Muscle of leg (tissue), 11 donors: ENCODE data around the gene DIO3. TPM values are rescaled to one million over a fixed set of nuclear protein-coding genes. Genes with fewer than 3 reads are reported as not detected.

ENCODE experiments used
- DNase-seq: peaks from one replicate; pipeline ENCODE4 v3.0.0; 2013
- H3K27ac ChIP-seq: one replicate; pipeline ENCODE4 v1.5.1; 2013; ENCODE audit warnings: mild to moderate bottlenecking, low read length, control low read depth
- H3K27me3 ChIP-seq: one replicate; pipeline ENCODE4 v1.6.1; 2013; ENCODE audit warnings: low read length; ENCODE audit not compliant: control insufficient read depth, insufficient read depth
- H3K36me3 ChIP-seq: one replicate; pipeline ENCODE4 v1.6.1; 2013; ENCODE audit warnings: low read length; ENCODE audit not compliant: control insufficient read depth, insufficient read depth
- H3K4me1 ChIP-seq: one replicate; pipeline ENCODE4 v1.6.1; 2013; ENCODE audit warnings: low read length; ENCODE audit not compliant: control insufficient read depth, insufficient read depth
- H3K4me3 ChIP-seq: one replicate; pipeline ENCODE4 v1.5.1; 2013; ENCODE audit warnings: low read length, control low read depth
- H3K9me3 ChIP-seq: replicated peaks from 2 replicates; pipeline ENCODE4 v1.6.1; 2013; ENCODE audit warnings: low read depth, low read length; ENCODE audit not compliant: control insufficient read depth
- WGBS: methylation state at CpG from one replicate; pipeline ENCODE4 v1.1.5; 2013; ENCODE audit warnings: missing lambda C conversion rate; ENCODE audit not compliant: insufficient coverage; 5-methylcytosine and 5-hydroxymethylcytosine counted together
- polyA plus RNA-seq, 8 donors: library from polyadenylated mRNA; unstranded; fragments of 120-200 nt; gene quantifications; one replicate each; pipeline versions ENCODE4 v1.2.1 to v1.2.3, GENCODE V29; 2013; ENCODE audit warnings: inconsistent platforms in 1 of 8, low replicate concordance in 1 of 8; ENCODE audit not compliant: insufficient read length in 8 of 8, insufficient read depth in 1 of 8
- total RNA-seq: library from RNA; stranded (reverse); fragments of 120-200 nt; gene quantifications from one replicate; pipeline ENCODE4 v1.2.4, GENCODE V29; 2013

The DIO3 gene
- total and polyA plus RNA-seq, 9 donors: 2.9 to 7.0 (median 5.2) TPM

DNA sequence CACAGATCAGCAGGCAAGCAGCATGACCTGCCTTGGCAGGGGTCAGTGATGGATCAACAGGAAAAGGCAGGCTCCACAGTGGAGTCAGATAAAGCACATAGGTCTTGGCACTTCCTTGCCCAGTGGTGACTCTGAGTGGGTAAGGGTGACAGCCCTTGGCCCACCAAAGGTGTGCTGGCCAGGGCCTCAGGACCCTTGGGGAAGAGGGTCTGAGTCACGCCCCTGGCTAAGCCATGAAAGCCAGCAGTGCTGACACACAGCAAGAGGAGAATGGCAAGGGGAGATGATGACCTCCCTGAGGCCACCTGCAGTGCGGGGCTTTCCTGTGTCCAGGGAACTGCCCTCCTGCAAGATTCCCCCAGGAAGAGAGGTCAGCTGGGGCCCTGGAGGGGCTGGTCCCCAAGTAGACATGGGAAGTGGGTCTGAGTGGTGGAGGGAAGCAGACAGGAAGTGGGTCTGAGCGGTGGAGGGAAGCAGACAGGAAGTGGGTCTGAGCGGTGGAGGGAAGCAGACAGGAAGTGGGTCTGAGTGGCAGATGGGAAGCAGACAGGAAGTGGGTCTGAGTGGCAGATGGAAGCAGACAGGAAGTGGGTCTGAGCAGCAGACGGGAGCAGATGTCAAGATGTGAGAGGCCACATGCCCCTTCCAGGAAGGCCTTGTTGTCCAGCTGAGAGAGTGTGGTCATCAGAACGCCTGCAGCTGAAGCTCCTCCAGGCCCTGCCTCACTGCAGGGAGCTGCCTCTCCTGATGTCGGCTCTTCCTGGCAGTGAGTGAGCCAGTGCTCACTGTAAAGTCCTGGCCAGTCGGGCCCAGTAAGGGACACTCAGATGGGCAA, 34.8 kb downstream of the DIO3 start:
- H3K36me3 ChIP-seq: no peaks in the 10 kb centered on the region
- no peaks in the 10 kb centered on the region for H3K27me3 ChIP-seq
- DNase-seq: no peak
- 69% methylated on average over 8 of the region's 8 CpGs for WGBS
- H3K4me3 ChIP-seq: no peak overlapping the region
- peaks cover 5% of the 10 kb centered on the region for H3K9me3 ChIP-seq
- H3K4me1 ChIP-seq: peaks cover 5% of the 10 kb centered on the region
- H3K27ac ChIP-seq: no peak overlapping the region

DNA sequence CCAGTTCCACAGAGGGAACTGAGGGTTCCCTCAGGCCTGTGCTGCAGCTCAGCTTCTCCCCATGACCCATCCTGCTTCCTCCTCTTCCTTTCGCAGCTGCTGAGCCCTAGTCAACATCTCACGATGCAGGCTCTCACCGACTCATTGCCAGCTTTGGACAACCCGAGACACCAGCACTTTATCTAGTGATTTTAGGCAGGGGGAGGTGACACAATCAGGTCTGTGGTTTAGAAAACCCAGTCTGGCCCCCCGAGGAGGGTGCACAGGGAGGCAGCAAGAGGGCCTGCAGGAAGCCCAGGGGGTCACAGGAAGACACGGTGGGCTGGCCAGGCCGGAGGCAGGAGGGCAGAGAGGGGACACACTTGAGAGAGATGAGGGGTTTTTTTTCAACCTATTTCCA, 35.4 kb downstream of the DIO3 start:
- no peaks in the 10 kb centered on the region for H3K36me3 ChIP-seq
- no peak for DNase-seq
- H3K27ac ChIP-seq: no peak overlapping the region
- no peaks in the 10 kb centered on the region for H3K27me3 ChIP-seq
- H3K4me1 ChIP-seq: peaks cover 3% of the 10 kb centered on the region
- no peak overlapping the region for H3K4me3 ChIP-seq
- H3K9me3 ChIP-seq: peaks cover 5% of the 10 kb centered on the region
- 90% methylated on average over 3 of the region's 7 CpGs for WGBS

DNA sequence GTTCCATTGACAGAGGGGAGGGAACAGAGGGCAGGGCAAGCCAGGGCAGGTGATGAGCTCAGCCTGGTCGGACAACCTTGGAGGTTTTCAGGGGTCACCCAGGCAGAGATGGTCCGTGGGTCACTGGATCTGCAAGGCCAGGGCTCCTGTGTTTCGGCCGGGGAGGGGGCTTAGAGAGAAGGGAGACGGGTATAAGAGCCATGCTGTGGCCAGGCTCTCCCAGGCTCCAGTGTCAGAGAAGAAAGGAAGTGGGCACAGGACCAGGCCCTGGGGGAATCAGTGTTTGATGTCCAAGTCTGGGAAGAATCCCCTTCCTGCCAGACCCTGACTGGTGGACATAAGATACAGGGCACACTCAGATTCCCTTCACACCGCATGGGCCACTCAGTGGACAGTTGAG, 36.9 kb downstream of the DIO3 start:
- peaks cover 5% of the 10 kb centered on the region for H3K9me3 ChIP-seq
- 90% methylated on average over 3 of the region's 6 CpGs for WGBS
- H3K4me1 ChIP-seq: peaks cover 3% of the 10 kb centered on the region
- H3K4me3 ChIP-seq: no peak overlapping the region
- no peaks in the 10 kb centered on the region for H3K36me3 ChIP-seq
- DNase-seq: no peak
- H3K27me3 ChIP-seq: no peaks in the 10 kb centered on the region
- no peak overlapping the region for H3K27ac ChIP-seq

DNA sequence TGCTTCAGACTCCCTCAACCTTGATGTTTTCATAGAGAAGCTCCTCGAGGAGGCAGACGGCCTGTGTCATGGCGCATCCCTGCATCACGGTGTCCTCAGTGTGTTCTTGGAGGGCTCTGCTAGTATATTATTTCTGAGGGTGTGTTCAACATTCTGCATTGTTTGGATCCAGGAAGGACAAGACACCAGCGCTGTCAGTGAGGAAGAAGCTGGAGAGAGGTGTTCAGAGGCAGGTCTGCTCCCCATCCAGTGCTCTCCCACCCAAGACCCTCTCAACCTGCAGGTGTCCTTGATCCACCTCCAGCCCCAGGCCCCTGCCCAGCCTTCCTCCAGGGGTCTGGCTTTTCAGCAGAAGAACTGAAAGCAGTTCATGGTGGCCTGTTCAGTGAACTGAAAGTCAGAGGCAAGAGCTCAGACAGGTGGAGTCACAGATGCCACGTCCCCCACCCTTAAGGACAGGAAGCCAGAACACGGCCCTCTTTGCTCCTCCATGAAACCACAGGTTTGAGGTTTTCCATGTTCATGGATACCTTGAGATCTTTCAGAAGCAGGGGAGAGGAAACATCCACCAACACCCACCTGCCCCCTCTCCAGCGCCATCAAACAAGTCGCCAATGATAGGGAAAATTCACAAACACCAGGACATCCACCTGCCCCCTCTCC, 37.4 kb downstream of the DIO3 start:
- 100% methylated on average over 1 of the region's 9 CpGs for WGBS
- H3K27me3 ChIP-seq: no peaks in the 10 kb centered on the region
- H3K27ac ChIP-seq: no peak overlapping the region
- no peak overlapping the region for H3K4me3 ChIP-seq
- peaks cover 5% of the 10 kb centered on the region for H3K9me3 ChIP-seq
- DNase-seq: no peak
- peaks cover 3% of the 10 kb centered on the region for H3K4me1 ChIP-seq
- H3K36me3 ChIP-seq: no peaks in the 10 kb centered on the region

DNA sequence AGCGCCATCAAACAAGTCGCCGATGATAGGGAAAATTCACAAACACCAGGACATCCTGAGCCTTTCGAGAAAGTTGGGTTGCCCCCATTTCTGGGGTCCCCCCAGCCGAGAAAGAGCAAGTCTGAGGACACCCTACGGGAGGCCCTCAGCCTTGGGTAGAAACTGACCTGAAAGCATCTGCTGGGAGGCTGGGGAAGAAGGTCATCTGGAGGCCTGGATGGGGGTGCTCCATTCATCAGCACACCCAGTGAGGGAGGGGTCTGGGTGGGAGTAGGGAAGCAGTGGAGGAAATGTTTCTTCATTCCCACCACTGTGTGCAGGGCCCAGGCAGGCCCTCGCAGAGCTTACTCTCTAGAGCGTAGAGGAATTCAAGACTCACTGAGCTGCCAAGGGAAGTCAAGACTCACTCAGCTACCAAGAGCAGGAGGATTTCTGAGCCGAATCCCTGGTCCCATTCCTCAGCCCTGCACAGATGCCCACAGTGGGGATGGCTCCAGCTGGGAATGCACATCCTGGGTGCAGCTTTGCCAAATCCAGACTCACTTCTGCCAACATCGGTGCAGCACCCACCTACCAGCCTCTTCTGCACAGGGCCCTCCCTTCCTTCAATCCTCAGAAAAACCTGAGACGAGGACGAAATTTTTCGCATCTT, 38.1 kb downstream of the DIO3 start:
- H3K27ac ChIP-seq: no peak overlapping the region
- no peaks in the 10 kb centered on the region for H3K27me3 ChIP-seq
- WGBS: 98% methylated on average over 5 of the region's 13 CpGs
- no peaks in the 10 kb centered on the region for H3K36me3 ChIP-seq
- H3K9me3 ChIP-seq: peaks cover 5% of the 10 kb centered on the region
- DNase-seq: no peak
- peaks cover 3% of the 10 kb centered on the region for H3K4me1 ChIP-seq
- H3K4me3 ChIP-seq: no peak overlapping the region

DNA sequence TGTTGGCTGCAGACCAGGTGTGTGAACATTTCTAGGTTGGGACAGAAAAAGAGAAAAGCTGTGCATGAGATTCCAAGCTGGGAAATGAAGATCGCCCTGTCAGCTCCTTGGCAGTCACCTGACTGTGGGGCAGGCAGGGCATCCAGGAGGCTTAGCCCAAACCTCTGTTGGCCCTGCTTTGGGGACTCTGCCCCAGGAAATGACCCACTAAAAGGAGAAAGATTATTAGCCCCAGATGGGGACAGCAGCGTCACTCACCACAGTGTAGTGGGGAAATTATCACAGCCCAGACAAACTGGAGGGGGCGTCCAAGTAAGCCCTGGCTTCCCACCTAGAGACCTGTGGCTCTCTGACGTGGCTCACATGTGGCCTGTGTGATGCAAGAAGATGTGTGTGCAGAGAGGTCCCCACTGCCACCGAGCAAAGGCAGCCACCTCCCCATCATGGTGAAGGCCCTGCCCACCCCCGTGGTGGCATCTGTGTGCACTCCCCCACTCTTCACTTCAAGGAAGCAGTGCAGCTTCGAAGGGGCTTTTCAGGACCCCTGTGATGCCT, 39.1 kb downstream of the DIO3 start:
- peaks cover 10% of the 10 kb centered on the region for H3K4me1 ChIP-seq
- H3K36me3 ChIP-seq: no peaks in the 10 kb centered on the region
- no peak overlapping the region for H3K27ac ChIP-seq
- WGBS: 77% methylated on average over 3 of the region's 7 CpGs
- no peak overlapping the region for H3K4me3 ChIP-seq
- H3K9me3 ChIP-seq: peaks cover 5% of the 10 kb centered on the region
- no peak for DNase-seq
- H3K27me3 ChIP-seq: no peaks in the 10 kb centered on the region

DNA sequence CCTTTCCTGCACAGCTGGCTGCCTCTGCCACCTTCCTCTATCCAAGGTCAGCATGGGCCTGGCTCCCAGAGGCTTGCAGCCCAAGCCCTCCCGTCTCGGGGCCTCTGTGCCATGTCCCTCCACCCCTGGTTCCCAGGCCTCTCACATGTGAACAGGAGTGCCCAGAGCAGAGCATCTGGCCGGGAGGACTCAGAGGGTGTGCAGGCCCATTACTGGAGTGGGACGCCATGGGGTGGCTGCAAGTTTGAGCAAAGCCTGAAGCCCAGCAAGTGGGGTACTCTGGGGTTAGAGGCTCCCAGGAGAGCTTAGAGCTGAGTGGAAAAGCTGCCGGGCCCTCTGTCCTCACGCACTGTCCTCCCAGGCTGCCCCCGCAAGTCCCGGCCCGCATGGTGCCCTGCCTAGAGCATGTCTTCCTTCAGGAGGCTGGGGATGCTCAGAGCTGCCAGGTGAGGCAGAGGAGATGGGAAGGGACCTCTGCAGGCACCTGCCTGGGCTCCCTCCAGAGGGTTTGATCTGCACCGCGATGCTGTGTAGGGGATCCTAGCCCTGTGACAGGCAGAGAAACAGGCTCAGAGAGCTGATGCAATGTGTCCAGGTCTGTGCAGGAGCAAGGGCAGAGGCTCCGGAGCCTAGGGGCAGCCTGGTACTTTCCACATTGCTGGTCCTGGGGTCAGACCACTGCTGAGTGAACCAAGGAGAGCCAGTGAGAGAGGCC, 39.8 kb downstream of the DIO3 start:
- Histone ChIP-seq H3K27me3 (no peaks in the 10 kb centered on the region), H3K36me3 (no peaks in the 10 kb centered on the region), H3K9me3 (peaks cover 5% of the 10 kb centered on the region), H3K27ac (no peak overlapping the region), H3K4me1 (peaks cover 10% of the 10 kb centered on the region), H3K4me3 (no peak overlapping the region)
- WGBS: 87% methylated on average over 9 of the region's 12 CpGs
- no peak for DNase-seq

DNA sequence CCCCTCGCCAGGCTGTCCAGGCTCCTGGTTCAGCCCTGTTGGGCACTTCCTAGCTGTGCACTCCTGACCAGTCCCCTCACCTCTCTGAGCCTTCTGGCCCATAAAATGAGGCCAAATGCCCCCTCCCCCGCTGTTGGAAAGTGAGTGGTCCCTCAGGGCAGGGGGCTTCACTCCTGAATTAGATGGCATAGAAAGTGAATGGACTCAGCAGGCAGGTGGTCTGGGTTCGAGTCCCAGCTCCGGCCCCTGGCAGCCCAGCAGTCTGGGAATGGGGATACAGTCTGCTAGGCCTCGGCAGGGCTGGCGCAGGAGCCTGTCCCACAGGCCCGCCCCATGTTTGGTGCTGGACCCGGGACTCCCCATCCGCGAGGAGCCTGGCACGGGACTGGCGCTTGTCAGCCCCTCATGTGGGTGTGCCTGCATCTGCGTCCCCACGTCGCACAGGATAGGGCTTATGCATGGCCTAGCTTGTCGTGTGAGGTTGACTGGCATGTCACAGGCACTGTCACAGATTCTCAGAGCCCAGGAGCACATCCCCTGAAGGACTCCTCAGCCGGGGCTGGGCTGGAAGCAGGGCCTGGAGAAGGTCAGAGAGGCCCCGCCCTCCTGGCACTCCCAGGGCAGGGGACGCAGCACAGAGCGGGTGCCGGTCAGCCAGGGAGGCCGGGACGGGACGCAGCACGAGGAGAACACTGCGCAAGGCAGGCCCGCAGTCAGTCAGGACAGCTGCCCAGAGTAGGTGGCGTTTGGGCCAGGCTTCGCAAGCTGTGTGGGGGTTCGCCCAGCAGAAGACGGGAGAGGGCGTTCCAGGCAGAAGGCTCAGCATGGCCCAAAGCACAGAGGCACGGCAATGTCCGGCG, 40.5 kb downstream of the DIO3 start:
- H3K9me3 ChIP-seq: peaks cover 5% of the 10 kb centered on the region
- H3K27ac ChIP-seq: no peak overlapping the region
- no peak for DNase-seq
- H3K36me3 ChIP-seq: no peaks in the 10 kb centered on the region
- no peak overlapping the region for H3K4me3 ChIP-seq
- H3K27me3 ChIP-seq: no peaks in the 10 kb centered on the region
- WGBS: 87% methylated on average over 35 of the region's 35 CpGs
- peaks cover 7% of the 10 kb centered on the region for H3K4me1 ChIP-seq

DNA sequence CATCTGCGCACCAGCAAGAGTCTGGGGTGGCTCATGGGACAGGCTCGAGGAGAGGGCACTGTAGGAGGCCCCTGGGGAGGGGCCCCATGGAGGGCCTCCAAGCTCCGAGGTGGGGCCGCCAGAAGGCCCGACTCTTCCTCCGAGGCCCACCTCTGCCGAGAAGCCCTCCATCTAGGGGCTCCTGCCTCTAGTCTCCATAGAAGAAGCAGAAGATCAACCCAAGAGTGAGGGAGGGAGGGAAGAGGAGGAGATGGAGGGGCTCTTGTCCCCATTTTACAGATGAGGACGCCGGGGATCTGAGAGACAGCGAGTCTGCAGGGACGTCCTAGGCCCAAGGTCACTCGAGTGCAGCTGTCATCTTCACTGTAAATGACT, 41.2 kb downstream of the DIO3 start:
- DNase-seq: no peak
- 93% methylated on average over 7 of the region's 12 CpGs for WGBS
- H3K27ac ChIP-seq: no peak overlapping the region
- H3K4me1 ChIP-seq: peaks cover 7% of the 10 kb centered on the region
- H3K4me3 ChIP-seq: no peak overlapping the region
- H3K27me3 ChIP-seq: peaks cover under 1% of the 10 kb centered on the region
- H3K36me3 ChIP-seq: no peaks in the 10 kb centered on the region
- peaks cover 5% of the 10 kb centered on the region for H3K9me3 ChIP-seq
